ENCODE measurements around the gene ABAT.
"Not testable (repeated sequence)": the region's sequence is repeated elsewhere in the genome, so short reads cannot be mapped to it uniquely, and the experiment has no call there.

Gene ABAT

GRCh38 chr16:8751481-8752311, 77.3 kb downstream of the ABAT start:
- no peak for DNase-seq

GRCh38 chr16:8752706-8753105, 78.3 kb downstream of the ABAT start:
- no peak for DNase-seq

- no peak for DNase-seq
Observed at GRCh38 chr16:8753416-8754054, 79.1 kb downstream of the ABAT start.

GRCh38 chr16:8756755-8757154, 82.3 kb downstream of the ABAT start:
- no peak for DNase-seq

- no peak for DNase-seq
Observed at GRCh38 chr16:8758022-8758421, 83.6 kb downstream of the ABAT start.

GRCh38 chr16:8760021-8760420, 85.6 kb downstream of the ABAT start:
- no peak for DNase-seq

GRCh38 chr16:8761078-8761477, 86.7 kb downstream of the ABAT start:
- DNase-seq = no peak

- DNase-seq = no peak
Observed at GRCh38 chr16:8762254-8762653, 87.8 kb downstream of the ABAT start.

- DNase-seq = no peak
Observed at GRCh38 chr16:8763083-8763482, 88.7 kb downstream of the ABAT start.

- DNase-seq = no peak
Observed at GRCh38 chr16:8763899-8764298, 89.5 kb downstream of the ABAT start.

GRCh38 chr16:8764525-8765250, 90.3 kb downstream of the ABAT start:
- DNase-seq = no peak

GRCh38 chr16:8767176-8767575, 92.8 kb downstream of the ABAT start:
- DNase-seq = no peak

- DNase-seq = no peak
Observed at GRCh38 chr16:8768283-8768682, 93.9 kb downstream of the ABAT start.

GRCh38 chr16:8768692-8769091, 94.3 kb downstream of the ABAT start:
- DNase-seq = no peak

GRCh38 chr16:8773537-8773936, 99.1 kb downstream of the ABAT start:
- DNase-seq = no peak

- DNase-seq = no peak
Observed at GRCh38 chr16:8774208-8774607, 99.8 kb downstream of the ABAT start.

- DNase-seq = no peak
Observed at GRCh38 chr16:8775359-8775758, 100.9 kb downstream of the ABAT start.

- DNase-seq = no peak
Observed at GRCh38 chr16:8776129-8776584, 101.7 kb downstream of the ABAT start.

GRCh38 chr16:8777217-8777616, 102.8 kb downstream of the ABAT start:
- no peak for DNase-seq

- DNase-seq = no peak
Observed at GRCh38 chr16:8781797-8782196, 107.4 kb downstream of the ABAT start.

- no peak for DNase-seq
Observed at GRCh38 chr16:8782673-8783072, 108.3 kb downstream of the ABAT start.

- no peak for DNase-seq
Observed at GRCh38 chr16:8785408-8785807, 111.0 kb downstream of the ABAT start.

GRCh38 chr16:8786316-8786715, 111.9 kb downstream of the ABAT start:
- not testable (repeated sequence) for DNase-seq

Data from CD4-positive, alpha-beta T cell treated with Interleukin-4 for 4 hours (primary cell).